H1 (cell line): ENCODE data around the gene OR1J4. TPM values are rescaled to one million over a fixed set of nuclear protein-coding genes. Genes with fewer than 3 reads are reported as not detected.

Source experiments
- CHD2 ChIP-seq: IDR thresholded peaks from 2 replicates; pipeline ENCODE4 v1.6.1; 2012; ENCODE audit warnings: low read length, improper control_type of control experiment
- CHD7 ChIP-seq: fragments of 300-600 bp; sonication (generic); IDR thresholded peaks from 2 replicates; pipeline ENCODE4 v1.7.1; 2012; ENCODE audit warnings: low read length, moderate library complexity, mild to moderate bottlenecking, inconsistent platforms; ENCODE audit not compliant: insufficient replicate concordance
- RNF2 ChIP-seq: fragments of 200-900, 300-1000 bp; sonication (generic); IDR thresholded peaks from 2 replicates; pipeline ENCODE4 v1.7.1; 2016; ENCODE audit warnings: borderline replicate concordance, low read depth, mild to moderate bottlenecking, antibody characterized with exemption, low read length; ENCODE audit not compliant: poor library complexity, severe bottlenecking; ENCODE audit errors: missing control alignments
- SIX5 ChIP-seq: IDR thresholded peaks from 2 replicates; pipeline ENCODE4 v1.6.1; 2011; ENCODE audit warnings: mild to moderate bottlenecking, low read depth, low read length
- polyA plus RNA-seq, 7 experiments: library from polyadenylated mRNA; depleted of rRNA in 3 of 7; stranded (reverse) in 5 of 7; unstranded in 2 of 7; fragments of >200 nt in 5 of 7; fragments of 200-250 nt in 2 of 7; gene quantifications; 1 replicate in 5 of 7; 2 replicates in 1 of 7; 4 replicates in 1 of 7; pipeline versions ENCODE4 v1.2.1 to v1.2.3, GENCODE V29; 2011 to 2013; ENCODE audit warnings: missing spikeins in 2 of 7, mixed read lengths in 2 of 7
- total RNA-seq: library from RNA; stranded (reverse); fragmentation: NEBNext Ultra II Directional; extraction: Animal tissue kit (Norgen Biotek cat#: 25700); gene quantifications from 2 replicates; pipeline ENCODE4 v1.2.1, GENCODE V29; 2021

OR1J4 gene
- total and polyA plus RNA-seq, 2 of the 8 experiments (the other 6 are each of a cell fraction or from before 2014, with no cell fraction given) = not detected

- TF ChIP-seq SIX5 (no peak), CHD7 (no peak), RNF2 (no peak), CHD2 (no peak)
- TF ChIP-seq, all 59 proteins: peak for 0
These were observed 39.9 kb upstream of the OR1J4 start (continued) for GRCh38 chr9:122479062-122479461.
